Measurements from ENCODE around the gene KLK6.
"Not testable (repeated sequence)": the region's sequence is repeated elsewhere in the genome, so short reads cannot be mapped to it uniquely, and the experiment has no call there.

Gene KLK6

DNA sequence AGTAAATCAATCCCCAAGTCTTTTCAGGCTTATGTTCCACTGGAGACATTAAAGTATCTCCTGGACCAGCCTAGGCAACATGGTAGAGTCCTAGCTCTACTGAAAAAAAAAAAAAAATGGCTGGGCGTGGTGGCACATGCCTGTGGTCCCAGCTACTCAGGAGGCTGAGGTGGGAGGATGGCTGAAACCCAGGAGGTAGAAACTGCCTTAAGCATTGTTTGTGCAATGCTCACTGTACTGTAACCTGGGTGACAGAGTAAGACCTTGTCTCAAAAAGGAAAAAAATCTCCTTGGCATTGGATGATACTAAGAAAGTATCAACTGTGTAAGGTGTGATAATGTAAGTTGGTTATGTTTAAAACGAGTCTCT lies 23.3 kb upstream of the KLK6 start:
- WGBS (ENCODE audit: insufficient coverage, insufficient read length) = 100% methylated on average over 1 of the region's 2 CpGs
- no peak for DNase-seq (ENCODE audit: low read depth, low spot score)
- Histone ChIP-seq H3K36me3 (ENCODE audit: control insufficient read depth, insufficient read depth, low read length) (no peaks in the 10 kb centered on the region), H3K27ac (ENCODE audit: low read length) (no peak overlapping the region), H3K4me3 (ENCODE audit: low read length) (no peak overlapping the region), H3K27me3 (ENCODE audit: control insufficient read depth, insufficient read depth, low read length) (no peaks in the 10 kb centered on the region), H3K9me3 (ENCODE audit: control insufficient read depth, insufficient read depth, low read length) (no peaks in the 10 kb centered on the region), H3K4me1 (ENCODE audit: control insufficient read depth, insufficient read depth, low read length) (no peaks in the 10 kb centered on the region)

DNA sequence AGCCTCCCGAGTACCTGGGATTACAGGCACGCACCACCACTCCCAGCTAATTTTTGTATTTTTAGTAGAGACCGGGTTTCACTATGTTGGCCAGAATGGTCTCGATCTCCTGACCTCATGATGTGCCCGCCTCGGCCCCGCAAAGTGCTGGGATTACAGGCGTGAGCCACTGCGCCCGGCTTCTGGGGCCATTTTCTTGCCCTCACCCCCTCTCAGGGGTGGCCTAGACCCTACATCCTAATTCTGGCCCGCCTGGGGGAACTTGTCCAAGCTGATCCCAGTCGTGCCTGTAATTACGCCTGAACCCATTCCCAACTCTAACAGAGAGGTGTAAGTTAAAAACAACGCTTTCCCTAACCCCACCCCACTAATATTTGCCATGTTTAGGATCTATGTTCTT lies 15.0 kb upstream of the KLK6 start:
- WGBS (ENCODE audit: insufficient coverage, insufficient read length) = no CpG with 5 or more reads among the region's 14 CpGs
- H3K9me3 ChIP-seq (ENCODE audit: control insufficient read depth, insufficient read depth, low read length); H3K27ac ChIP-seq (ENCODE audit: low read length); H3K4me1 ChIP-seq (ENCODE audit: control insufficient read depth, insufficient read depth, low read length); H3K27me3 ChIP-seq (ENCODE audit: control insufficient read depth, insufficient read depth, low read length); H3K36me3 ChIP-seq (ENCODE audit: control insufficient read depth, insufficient read depth, low read length); H3K4me3 ChIP-seq (ENCODE audit: low read length); DNase-seq (ENCODE audit: low read depth, low spot score): not testable (repeated sequence)

- H3K4me1 ChIP-seq (ENCODE audit: control insufficient read depth, insufficient read depth, low read length) = peaks cover 1% of the 10 kb centered on the region
- WGBS (ENCODE audit: insufficient coverage, insufficient read length) = no CpG with 5 or more reads among the region's 28 CpGs
- no peak within 1 kb of the TSS for H3K27ac ChIP-seq (ENCODE audit: low read length)
- DNase-seq (ENCODE audit: low read depth, low spot score) = no peak
- H3K4me3 ChIP-seq (ENCODE audit: low read length) = peak within 1 kb of the TSS; percentile 21; the same call in 1 of the 2 replicates
- H3K27me3 ChIP-seq (ENCODE audit: control insufficient read depth, insufficient read depth, low read length) = no peaks in the 10 kb centered on the region
- H3K9me3 ChIP-seq (ENCODE audit: control insufficient read depth, insufficient read depth, low read length) = no peaks in the 10 kb centered on the region
- no peaks in the 10 kb centered on the region for H3K36me3 ChIP-seq (ENCODE audit: control insufficient read depth, insufficient read depth, low read length)
Observed at GRCh38 chr19:50983625-50984292, 14.4 kb upstream of the KLK6 start, which contains the start of gene KLK7. KLK7 (minus strand) TSS chr19:50983917; CDS start chr19:50982399, 1,518 bp downstream.

GRCh38 chr19:50982186-50982585 lies 12.8 kb upstream of the KLK6 start:
- no peak overlapping the region for H3K4me3 ChIP-seq (ENCODE audit: low read length)
- H3K4me1 ChIP-seq (ENCODE audit: control insufficient read depth, insufficient read depth, low read length) = peaks cover 3% of the 10 kb centered on the region
- no CpG with 5 or more reads among the region's 4 CpGs for WGBS (ENCODE audit: insufficient coverage, insufficient read length)
- no peaks in the 10 kb centered on the region for H3K27me3 ChIP-seq (ENCODE audit: control insufficient read depth, insufficient read depth, low read length)
- H3K27ac ChIP-seq (ENCODE audit: low read length) = no peak overlapping the region
- H3K9me3 ChIP-seq (ENCODE audit: control insufficient read depth, insufficient read depth, low read length) = no peaks in the 10 kb centered on the region
- no peak for DNase-seq (ENCODE audit: low read depth, low spot score)
- no peaks in the 10 kb centered on the region for H3K36me3 ChIP-seq (ENCODE audit: control insufficient read depth, insufficient read depth, low read length)

DNA sequence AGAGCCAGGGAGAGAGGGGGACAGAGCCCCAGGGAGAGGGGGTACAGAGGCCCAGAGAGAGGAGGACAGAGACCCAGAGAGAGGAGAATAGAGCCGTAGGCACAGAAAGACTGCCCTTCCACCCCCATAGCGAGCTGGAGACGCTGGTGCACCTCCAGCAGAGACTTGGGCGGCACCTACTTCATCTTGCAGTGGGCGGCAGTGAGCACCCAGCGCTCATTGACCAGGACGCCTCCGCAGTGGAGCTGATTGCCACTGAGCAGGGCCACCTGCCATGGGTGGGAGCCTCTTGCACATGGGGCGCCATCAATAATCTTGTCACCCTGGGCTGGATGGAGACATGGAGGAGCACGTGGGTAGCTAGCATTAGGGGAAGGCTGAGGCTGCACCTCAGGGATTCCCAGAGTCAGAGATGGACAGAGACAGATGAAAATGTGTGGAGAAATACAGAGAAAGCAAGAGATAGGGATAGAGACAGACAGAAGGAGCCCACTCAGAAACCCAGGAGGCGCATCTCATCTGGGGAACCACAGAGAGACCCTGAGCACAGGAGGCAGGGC lies 12.3 kb upstream of the KLK6 start:
- Histone ChIP-seq H3K27ac (ENCODE audit: low read length) (no peak overlapping the region), H3K4me3 (ENCODE audit: low read length) (no peak overlapping the region), H3K36me3 (ENCODE audit: control insufficient read depth, insufficient read depth, low read length) (no peaks in the 10 kb centered on the region), H3K27me3 (ENCODE audit: control insufficient read depth, insufficient read depth, low read length) (no peaks in the 10 kb centered on the region), H3K9me3 (ENCODE audit: control insufficient read depth, insufficient read depth, low read length) (no peaks in the 10 kb centered on the region), H3K4me1 (ENCODE audit: control insufficient read depth, insufficient read depth, low read length) (peaks cover 3% of the 10 kb centered on the region)
- DNase-seq (ENCODE audit: low read depth, low spot score) = no peak
- WGBS (ENCODE audit: insufficient coverage, insufficient read length) = no CpG with 5 or more reads among the region's 11 CpGs

GRCh38 chr19:50980208-50980607 lies 10.8 kb upstream of the KLK6 start:
- Histone ChIP-seq H3K4me1 (ENCODE audit: control insufficient read depth, insufficient read depth, low read length) (peaks cover 3% of the 10 kb centered on the region), H3K27ac (ENCODE audit: low read length) (no peak overlapping the region), H3K36me3 (ENCODE audit: control insufficient read depth, insufficient read depth, low read length) (no peaks in the 10 kb centered on the region), H3K27me3 (ENCODE audit: control insufficient read depth, insufficient read depth, low read length) (no peaks in the 10 kb centered on the region), H3K4me3 (ENCODE audit: low read length) (no peak overlapping the region), H3K9me3 (ENCODE audit: control insufficient read depth, insufficient read depth, low read length) (no peaks in the 10 kb centered on the region)
- WGBS (ENCODE audit: insufficient coverage, insufficient read length) = no CpG with 5 or more reads among the region's 13 CpGs
- no peak for DNase-seq (ENCODE audit: low read depth, low spot score)

GRCh38 chr19:50979758-50980157 lies 10.4 kb upstream of the KLK6 start:
- no peak for DNase-seq (ENCODE audit: low read depth, low spot score)
- H3K27ac ChIP-seq (ENCODE audit: low read length) = no peak overlapping the region
- peaks cover 3% of the 10 kb centered on the region for H3K4me1 ChIP-seq (ENCODE audit: control insufficient read depth, insufficient read depth, low read length)
- no peaks in the 10 kb centered on the region for H3K27me3 ChIP-seq (ENCODE audit: control insufficient read depth, insufficient read depth, low read length)
- no peaks in the 10 kb centered on the region for H3K9me3 ChIP-seq (ENCODE audit: control insufficient read depth, insufficient read depth, low read length)
- H3K4me3 ChIP-seq (ENCODE audit: low read length) = no peak overlapping the region
- no CpG with 5 or more reads among the region's 8 CpGs for WGBS (ENCODE audit: insufficient coverage, insufficient read length)
- no peaks in the 10 kb centered on the region for H3K36me3 ChIP-seq (ENCODE audit: control insufficient read depth, insufficient read depth, low read length)

- H3K27me3 ChIP-seq (ENCODE audit: control insufficient read depth, insufficient read depth, low read length) = no peaks in the 10 kb centered on the region
- H3K27ac ChIP-seq (ENCODE audit: low read length) = no peak overlapping the region
- no peaks in the 10 kb centered on the region for H3K9me3 ChIP-seq (ENCODE audit: control insufficient read depth, insufficient read depth, low read length)
- peaks cover 3% of the 10 kb centered on the region for H3K4me1 ChIP-seq (ENCODE audit: control insufficient read depth, insufficient read depth, low read length)
- WGBS (ENCODE audit: insufficient coverage, insufficient read length) = no CpG with 5 or more reads among the region's 5 CpGs
- no peaks in the 10 kb centered on the region for H3K36me3 ChIP-seq (ENCODE audit: control insufficient read depth, insufficient read depth, low read length)
- no peak for DNase-seq (ENCODE audit: low read depth, low spot score)
- H3K4me3 ChIP-seq (ENCODE audit: low read length) = no peak overlapping the region
Observed at GRCh38 chr19:50978772-50979390, 9.5 kb upstream of the KLK6 start.

DNA sequence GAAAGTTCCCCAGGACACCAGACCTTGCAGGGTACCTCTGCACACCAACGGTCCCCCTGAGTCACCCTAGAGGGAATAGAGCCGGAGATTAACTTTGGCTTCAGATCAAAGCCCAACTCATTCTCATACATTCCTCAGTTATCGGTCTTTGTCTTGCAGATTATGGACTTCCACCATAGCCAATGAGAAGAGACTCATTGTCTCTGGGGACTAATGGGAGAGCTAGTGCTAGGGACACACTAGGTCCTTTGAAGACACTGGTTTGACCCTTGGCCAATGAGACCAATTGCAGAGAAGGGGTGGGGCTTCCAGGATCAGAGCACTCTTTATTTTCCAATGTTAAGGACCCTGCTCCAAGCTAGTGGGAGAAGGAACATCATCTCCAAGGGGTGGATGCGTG lies 8.2 kb upstream of the KLK6 start:
- no CpG with 5 or more reads among the region's 4 CpGs for WGBS (ENCODE audit: insufficient coverage, insufficient read length)
- Histone ChIP-seq H3K27ac (ENCODE audit: low read length) (no peak overlapping the region), H3K4me1 (ENCODE audit: control insufficient read depth, insufficient read depth, low read length) (peaks cover 3% of the 10 kb centered on the region), H3K9me3 (ENCODE audit: control insufficient read depth, insufficient read depth, low read length) (no peaks in the 10 kb centered on the region), H3K36me3 (ENCODE audit: control insufficient read depth, insufficient read depth, low read length) (no peaks in the 10 kb centered on the region), H3K4me3 (ENCODE audit: low read length) (no peak overlapping the region), H3K27me3 (ENCODE audit: control insufficient read depth, insufficient read depth, low read length) (no peaks in the 10 kb centered on the region)
- no peak for DNase-seq (ENCODE audit: low read depth, low spot score)

GRCh38 chr19:50975766-50976165 lies 6.4 kb upstream of the KLK6 start:
- Histone ChIP-seq H3K4me1 (ENCODE audit: control insufficient read depth, insufficient read depth, low read length) (peaks cover 3% of the 10 kb centered on the region), H3K36me3 (ENCODE audit: control insufficient read depth, insufficient read depth, low read length) (no peaks in the 10 kb centered on the region), H3K27ac (ENCODE audit: low read length) (no peak overlapping the region), H3K4me3 (ENCODE audit: low read length) (no peak overlapping the region), H3K27me3 (ENCODE audit: control insufficient read depth, insufficient read depth, low read length) (no peaks in the 10 kb centered on the region), H3K9me3 (ENCODE audit: control insufficient read depth, insufficient read depth, low read length) (no peaks in the 10 kb centered on the region)
- DNase-seq (ENCODE audit: low read depth, low spot score) = peak; percentile 31
- no CpG with 5 or more reads among the region's 8 CpGs for WGBS (ENCODE audit: insufficient coverage, insufficient read length)

All from iPS DF 6.9 (cell line).